ENCODE data around the gene MICAL2.

Gene MICAL2

GRCh38 chr11:12170984-12171383 is 60.6 kb downstream of the MICAL2 start:
- no peak for DNase-seq (ENCODE audit: low spot score)

GRCh38 chr11:12171921-12172320 is 61.5 kb downstream of the MICAL2 start:
- DNase-seq (ENCODE audit: low spot score): no peak

GRCh38 chr11:12172493-12173013 is 62.2 kb downstream of the MICAL2 start:
- no peak for DNase-seq (ENCODE audit: low spot score)

GRCh38 chr11:12173111-12173510 is 62.7 kb downstream of the MICAL2 start:
- no peak for DNase-seq (ENCODE audit: low spot score)

- no peak for DNase-seq (ENCODE audit: low spot score)
Measured at GRCh38 chr11:12174128-12174476, 63.7 kb downstream of the MICAL2 start.

- DNase-seq (ENCODE audit: low spot score): no peak
Measured at GRCh38 chr11:12174477-12175143, 64.2 kb downstream of the MICAL2 start.

GRCh38 chr11:12175694-12176241 is 65.4 kb downstream of the MICAL2 start:
- DNase-seq (ENCODE audit: low spot score): no peak

GRCh38 chr11:12176410-12176809 is 66.0 kb downstream of the MICAL2 start:
- no peak for DNase-seq (ENCODE audit: low spot score)

- no peak for DNase-seq (ENCODE audit: low spot score)
Measured at GRCh38 chr11:12177739-12178338, 67.4 kb downstream of the MICAL2 start.

GRCh38 chr11:12179019-12179418 is 68.6 kb downstream of the MICAL2 start:
- DNase-seq (ENCODE audit: low spot score): no peak

GRCh38 chr11:12179531-12179930 is 69.1 kb downstream of the MICAL2 start:
- no peak for DNase-seq (ENCODE audit: low spot score)

- no peak for DNase-seq (ENCODE audit: low spot score)
Measured at GRCh38 chr11:12180257-12181205, 70.1 kb downstream of the MICAL2 start.

GRCh38 chr11:12182302-12182675 is 71.9 kb downstream of the MICAL2 start:
- DNase-seq (ENCODE audit: low spot score): no peak

GRCh38 chr11:12182676-12183541 is 72.5 kb downstream of the MICAL2 start:
- no peak for DNase-seq (ENCODE audit: low spot score)

- DNase-seq (ENCODE audit: low spot score): no peak
Measured at GRCh38 chr11:12183827-12184620, 73.6 kb downstream of the MICAL2 start.

GRCh38 chr11:12184699-12185098 is 74.3 kb downstream of the MICAL2 start:
- no peak for DNase-seq (ENCODE audit: low spot score)

GRCh38 chr11:12185106-12185690 is 74.8 kb downstream of the MICAL2 start:
- no peak for DNase-seq (ENCODE audit: low spot score)

- DNase-seq (ENCODE audit: low spot score): no peak
Measured at GRCh38 chr11:12185914-12186313, 75.5 kb downstream of the MICAL2 start.

- no peak for DNase-seq (ENCODE audit: low spot score)
Measured at GRCh38 chr11:12186701-12187100, 76.3 kb downstream of the MICAL2 start.

GRCh38 chr11:12187399-12187798 is 77.0 kb downstream of the MICAL2 start:
- DNase-seq (ENCODE audit: low spot score): peak; percentile 5
